ENCODE measurements around the gene MARCKS.

The MARCKS gene

DNA sequence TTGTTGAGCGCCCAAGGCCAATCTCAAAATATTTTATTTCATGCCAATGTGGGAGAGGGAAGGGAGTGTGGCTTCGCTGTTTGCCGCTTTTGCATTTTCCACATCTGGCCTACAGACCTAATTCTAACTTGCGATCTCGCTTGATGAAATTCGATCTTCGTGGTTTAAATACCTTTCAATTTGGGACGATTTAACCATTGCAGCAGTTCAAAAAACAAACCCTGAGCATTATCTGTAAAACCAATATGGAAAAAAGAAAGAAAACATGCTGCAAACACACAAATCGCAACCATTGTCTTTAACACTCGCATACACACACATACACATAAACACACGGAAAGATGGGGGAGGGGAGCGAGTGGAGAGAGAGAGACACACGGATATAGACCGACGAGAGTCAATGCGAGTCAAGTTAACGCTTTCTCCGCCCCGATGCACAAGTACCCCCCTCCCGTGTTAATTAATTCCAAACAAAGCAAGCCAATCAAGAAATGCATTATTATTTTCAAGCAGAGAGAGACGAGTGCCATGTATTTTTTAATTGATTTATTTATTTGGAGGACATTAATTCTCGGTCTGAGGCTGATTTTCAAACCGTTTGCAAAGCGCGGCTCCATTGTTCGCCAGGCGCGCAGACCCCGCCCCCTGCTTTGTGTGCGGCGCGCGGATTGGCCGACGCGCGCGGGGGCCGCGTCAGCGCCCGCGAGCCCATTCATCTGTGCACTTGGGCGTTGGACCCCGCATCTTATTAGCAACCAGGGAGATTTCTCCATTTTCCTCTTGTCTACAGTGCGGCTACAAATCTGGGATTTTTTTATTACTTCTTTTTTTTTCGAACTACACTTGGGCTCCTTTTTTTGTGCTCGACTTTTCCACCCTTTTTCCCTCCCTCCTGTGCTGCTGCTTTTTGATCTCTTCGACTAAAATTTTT lies at the start of gene MARCKS:
TSS of gene MARCKS (plus strand) at position 721 of the 931 bp plus-strand sequence. CDS start 401 bp downstream, outside the sequence.
- peak; percentile 94 for DNase-seq

- no peak for DNase-seq
Measured at GRCh38 chr6:113809826-113810225, 47.3 kb upstream of the MARCKS start.

- no peak for DNase-seq
Measured at GRCh38 chr6:113813142-113813541, 44.0 kb upstream of the MARCKS start.

- DNase-seq = no peak
Measured at GRCh38 chr6:113818578-113818977, 38.6 kb upstream of the MARCKS start.

DNA sequence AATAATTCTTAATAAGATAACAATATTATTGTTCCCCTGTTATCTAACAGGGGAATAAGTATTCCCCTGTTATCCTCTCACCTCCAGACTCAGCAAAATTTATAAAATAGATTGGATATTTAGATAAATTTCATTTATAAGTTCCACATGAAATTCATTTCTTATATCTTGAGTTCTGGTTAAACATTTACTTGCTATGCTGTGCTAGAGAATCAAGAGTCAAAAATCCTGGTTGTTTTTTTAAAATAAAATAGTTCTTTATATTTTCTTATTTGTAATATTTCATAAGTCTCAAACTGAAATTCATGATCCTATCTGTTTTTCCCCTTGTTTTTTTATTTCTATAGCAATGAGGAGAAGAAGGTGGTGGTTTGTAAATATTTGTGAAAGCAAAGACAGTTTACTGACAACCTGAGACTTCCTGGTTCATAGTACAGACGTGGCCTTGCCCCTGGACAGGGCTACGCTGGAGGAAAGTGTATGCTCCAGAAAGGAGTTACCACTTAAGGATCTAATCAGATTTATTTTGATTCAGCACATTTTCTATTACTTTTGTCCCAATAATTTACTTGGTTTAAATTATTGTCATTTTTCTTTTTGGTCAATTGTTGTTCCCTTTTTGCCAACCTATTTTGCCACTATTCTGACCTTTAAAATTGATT lies 37.8 kb upstream of the MARCKS start:
- no peak for DNase-seq

DNA sequence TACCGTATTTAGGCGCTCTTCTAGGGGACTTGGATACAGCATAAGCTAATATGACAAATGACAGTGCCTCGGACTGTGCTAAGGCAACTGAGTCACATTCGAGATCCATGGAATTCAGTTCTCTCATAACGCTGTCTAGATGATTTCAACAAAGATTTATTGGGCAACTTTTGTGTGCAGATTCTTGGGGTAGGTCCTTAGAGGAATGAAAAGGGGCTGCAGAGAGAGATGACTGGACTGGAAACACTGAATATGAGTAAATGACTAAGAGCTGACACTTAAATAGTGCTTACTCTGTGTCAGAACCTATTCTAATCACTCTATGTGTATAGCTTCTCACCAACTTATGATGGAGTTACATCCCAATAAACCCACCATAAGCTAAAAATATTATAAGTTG lies 36.4 kb upstream of the MARCKS start:
- no peak for DNase-seq

- DNase-seq = no peak
Measured at GRCh38 chr6:113821445-113821844, 35.7 kb upstream of the MARCKS start.

GRCh38 chr6:113823916-113824315 lies 33.2 kb upstream of the MARCKS start:
- no peak for DNase-seq

GRCh38 chr6:113824411-113824810 lies 32.7 kb upstream of the MARCKS start:
- DNase-seq = no peak

DNA sequence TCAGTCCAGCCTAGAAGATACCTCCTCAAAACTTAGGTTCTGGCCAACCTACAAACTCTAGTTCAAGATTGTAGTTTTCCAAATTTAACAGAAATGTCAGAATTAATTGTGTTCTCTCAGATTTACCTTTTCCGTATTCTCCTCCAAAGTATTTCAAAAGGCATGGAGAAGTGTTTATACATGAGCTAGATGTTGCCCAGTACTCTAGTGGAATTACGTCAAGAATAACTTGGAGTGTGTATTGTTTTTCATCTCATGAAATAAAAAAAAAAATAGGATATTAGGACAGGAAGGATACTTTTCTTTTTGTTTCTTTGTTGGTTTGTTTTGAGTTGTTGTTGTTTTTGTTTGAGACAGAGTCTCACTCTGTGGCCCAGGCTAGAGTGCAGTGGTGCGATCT lies 32.3 kb upstream of the MARCKS start:
- no peak for DNase-seq

- DNase-seq = peak; percentile 88
Measured at GRCh38 chr6:113825781-113826180, 31.4 kb upstream of the MARCKS start.

GRCh38 chr6:113828984-113829695 lies 28.0 kb upstream of the MARCKS start:
- DNase-seq = no peak

DNA sequence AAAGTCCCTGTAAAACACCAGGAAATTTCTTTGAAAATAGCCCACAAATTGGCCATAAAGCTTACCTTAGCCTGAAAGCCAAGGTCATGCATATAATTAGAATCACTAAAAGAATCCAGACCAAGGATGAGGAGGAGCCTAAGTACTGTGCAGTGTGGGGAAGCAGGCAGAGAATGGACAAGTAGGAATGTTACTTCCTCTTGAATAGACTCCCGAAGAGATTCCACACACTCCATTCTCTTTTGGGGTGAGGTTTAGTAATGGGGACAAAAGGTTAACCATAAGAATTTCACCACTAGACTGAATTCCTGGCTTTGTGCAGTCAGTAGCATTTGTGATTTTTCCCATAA lies 27.5 kb upstream of the MARCKS start:
- no peak for DNase-seq

- DNase-seq = no peak
Measured at GRCh38 chr6:113830140-113830539, 27.0 kb upstream of the MARCKS start.

GRCh38 chr6:113833537-113833936 lies 23.6 kb upstream of the MARCKS start:
- no peak for DNase-seq

GRCh38 chr6:113837170-113837569 lies 20.0 kb upstream of the MARCKS start:
- no peak for DNase-seq

GRCh38 chr6:113842165-113842564 lies 15.0 kb upstream of the MARCKS start:
- DNase-seq = no peak

GRCh38 chr6:113843500-113844073 lies 13.6 kb upstream of the MARCKS start:
- DNase-seq = no peak

DNA sequence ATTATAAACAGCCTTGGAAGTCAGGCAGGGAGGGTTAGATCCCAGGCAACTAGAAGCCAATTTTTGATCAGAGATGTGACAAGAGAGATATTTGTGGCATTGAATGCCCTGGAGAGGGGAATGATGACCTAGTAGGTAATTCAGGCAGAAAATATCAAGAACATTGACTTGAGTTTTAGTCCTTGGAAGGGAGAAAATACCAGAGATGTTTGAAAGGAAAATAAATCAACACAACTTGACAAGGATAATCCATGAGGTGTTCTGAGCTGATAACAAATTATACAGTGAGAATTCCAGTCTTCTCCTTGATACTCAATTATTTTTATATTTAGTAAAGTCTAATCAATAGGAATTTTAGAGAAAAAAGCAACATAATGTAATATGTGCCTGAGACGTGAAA lies 10.6 kb upstream of the MARCKS start:
- DNase-seq = no peak

DNA sequence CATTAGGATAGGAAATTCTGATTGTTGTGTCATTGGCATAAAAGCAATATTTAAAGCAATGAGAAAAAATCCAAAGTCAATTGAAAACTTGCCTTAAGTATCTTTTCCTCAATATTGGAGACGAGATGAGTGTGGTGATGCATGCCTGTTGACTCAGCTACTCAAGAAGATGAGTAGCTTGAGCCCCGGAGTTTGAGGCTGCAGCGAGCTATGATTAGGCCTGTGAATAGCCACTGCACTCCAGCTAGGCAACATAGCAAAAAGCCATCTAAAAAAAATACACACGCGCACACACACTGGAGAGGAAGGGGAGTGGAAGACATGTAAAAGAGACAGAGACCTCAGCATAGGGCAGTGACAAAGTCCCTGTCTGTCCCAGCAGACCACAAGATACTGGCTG lies 9.7 kb upstream of the MARCKS start:
- DNase-seq = no peak

GRCh38 chr6:113848280-113848679 lies 8.9 kb upstream of the MARCKS start:
- DNase-seq = no peak

GRCh38 chr6:113848811-113849210 lies 8.3 kb upstream of the MARCKS start:
- DNase-seq = no peak

- no peak for DNase-seq
Measured at GRCh38 chr6:113853252-113853651, 3.9 kb upstream of the MARCKS start.
